Keratinocyte (primary cell): Measurements from ENCODE around the gene CRYBB2.
"Not testable (repeated sequence)": the region's sequence is repeated elsewhere in the genome, so short reads cannot be mapped to it uniquely, and the experiment has no call there.

Source experiments
- EZH2 ChIP-seq: IDR thresholded peaks from one replicate; pipeline ENCODE4 v1.6.1; 2012; ENCODE audit warnings: inconsistent platforms, mild to moderate bottlenecking, low read length, moderate library complexity
- TF ChIP-seq, protein P1 (sequence below), 3 experiments: IDR thresholded peaks in 1 of 3; conservative IDR thresholded peaks in 1 of 3; optimal IDR thresholded peaks in 1 of 3; 2 replicates in 2 of 3; 3 replicates in 1 of 3; pipeline versions ENCODE3 to v1.5.1; 2011; ENCODE audit warnings: low read length in 3 of 3, mild to moderate bottlenecking in 3 of 3, moderate library complexity in 2 of 3, control low read depth in 1 of 3, inconsistent platforms in 1 of 3; ENCODE audit not compliant: insufficient read depth in 2 of 3; ENCODE audit errors: extremely low read depth in 1 of 3

DNA sequence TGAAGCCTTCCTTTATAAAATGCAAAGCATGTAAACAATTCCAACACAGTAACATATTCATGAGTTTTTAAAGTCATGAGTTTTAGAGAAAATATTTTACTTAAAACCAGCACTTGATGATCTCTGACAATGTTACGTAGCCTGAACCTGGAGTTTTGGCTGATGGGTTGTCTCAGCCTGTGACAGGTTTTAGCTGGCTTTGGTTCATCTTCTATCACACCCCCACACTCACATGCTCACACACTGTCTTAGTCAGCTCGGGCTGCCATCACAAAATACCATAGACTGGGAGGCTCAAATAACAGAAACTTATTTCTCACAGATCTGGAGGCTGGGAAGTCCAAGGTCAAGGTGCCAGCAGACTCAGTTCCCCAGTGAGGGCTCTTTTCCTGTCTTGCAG lies 50.6 kb downstream of the CRYBB2 start:
- TF ChIP-seq, protein P1, sequence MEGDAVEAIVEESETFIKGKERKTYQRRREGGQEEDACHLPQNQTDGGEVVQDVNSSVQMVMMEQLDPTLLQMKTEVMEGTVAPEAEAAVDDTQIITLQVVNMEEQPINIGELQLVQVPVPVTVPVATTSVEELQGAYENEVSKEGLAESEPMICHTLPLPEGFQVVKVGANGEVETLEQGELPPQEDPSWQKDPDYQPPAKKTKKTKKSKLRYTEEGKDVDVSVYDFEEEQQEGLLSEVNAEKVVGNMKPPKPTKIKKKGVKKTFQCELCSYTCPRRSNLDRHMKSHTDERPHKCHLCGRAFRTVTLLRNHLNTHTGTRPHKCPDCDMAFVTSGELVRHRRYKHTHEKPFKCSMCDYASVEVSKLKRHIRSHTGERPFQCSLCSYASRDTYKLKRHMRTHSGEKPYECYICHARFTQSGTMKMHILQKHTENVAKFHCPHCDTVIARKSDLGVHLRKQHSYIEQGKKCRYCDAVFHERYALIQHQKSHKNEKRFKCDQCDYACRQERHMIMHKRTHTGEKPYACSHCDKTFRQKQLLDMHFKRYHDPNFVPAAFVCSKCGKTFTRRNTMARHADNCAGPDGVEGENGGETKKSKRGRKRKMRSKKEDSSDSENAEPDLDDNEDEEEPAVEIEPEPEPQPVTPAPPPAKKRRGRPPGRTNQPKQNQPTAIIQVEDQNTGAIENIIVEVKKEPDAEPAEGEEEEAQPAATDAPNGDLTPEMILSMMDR (optimal IDR thresholded peaks at IDR 0.05 in 1 of 3, IDR thresholded peaks at IDR 0.05 in 1 of 3, conservative IDR thresholded peaks at IDR 0.05 in 1 of 3; ENCODE audit: extremely low read depth in 1 of 3, insufficient read depth in 2 of 3, low read length in 3 of 3), result not testable (repeated sequence)
- not testable (repeated sequence) for TF ChIP-seq EZH2
